GM12892 (cell line): ENCODE measurements around the gene NFIB.

Experiments
- POLR2A ChIP-seq: IDR thresholded peaks from 2 replicates; pipeline ENCODE4 v1.6.1; 2011; ENCODE audit warnings: low read depth, low read length, control low read depth
- POLR2AphosphoS5 ChIP-seq: IDR thresholded peaks from 2 replicates; pipeline ENCODE4 v1.6.1; 2011; ENCODE audit warnings: low read depth, low read length, control low read depth
- TAF1 ChIP-seq: IDR thresholded peaks from 2 replicates; pipeline ENCODE4 v1.6.1; 2011; ENCODE audit warnings: low read depth, mild to moderate bottlenecking, control low read depth, low read length, borderline replicate concordance

DNA sequence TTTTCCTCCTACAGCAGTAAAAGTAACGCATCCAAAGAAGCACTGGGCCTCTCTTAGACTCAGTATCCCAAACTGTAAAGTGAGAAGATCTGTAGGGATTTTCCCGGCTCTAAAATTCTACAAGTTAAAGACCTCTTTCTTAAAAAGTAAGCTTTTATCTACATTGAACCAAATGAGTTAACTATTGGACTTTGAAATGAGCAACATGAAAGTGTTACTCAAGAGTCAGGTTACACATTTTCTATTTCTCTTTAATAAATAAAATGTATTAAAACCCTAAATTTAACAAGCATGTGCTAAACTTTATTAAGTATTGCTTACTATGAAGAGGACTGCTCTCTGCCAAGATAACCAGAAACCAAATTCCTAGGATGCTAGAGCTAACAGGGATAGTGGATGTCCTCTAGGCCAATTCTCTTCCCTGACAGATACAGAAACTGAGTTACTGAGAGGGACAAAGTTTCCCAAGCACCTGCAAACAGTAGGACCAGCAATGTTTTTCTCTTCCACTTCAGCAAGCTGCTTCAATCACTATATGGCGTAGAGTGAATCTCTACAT is 21.7 kb downstream of the NFIB start:
- TF ChIP-seq POLR2AphosphoS5 (no peak), POLR2A (no peak), TAF1 (no peak)
